Karpas-422 (cell line): Measurements from ENCODE around the gene DHRS4L2. TPM values are rescaled to one million over a fixed set of nuclear protein-coding genes. Genes with fewer than 3 reads are reported as not detected.
A peak's percentile ranks its signal among the peaks of the same experiment; 100 is the strongest.

Experiments used
- DNase-seq: peaks from one replicate; pipeline ENCODE4 v3.0.0-alpha.2; 2015
- H2AFZ ChIP-seq: fragments of 200-600 bp; sonication (generic); 2 replicates; pipeline ENCODE4 v1.6.1; 2014; ENCODE audit warnings: antibody characterized with exemption, low read length, mixed read lengths
- H3K27ac ChIP-seq: fragments of 200-600 bp; sonication (generic); 2 replicates; pipeline ENCODE4 v1.5.1; 2014; ENCODE audit warnings: mild to moderate bottlenecking, low read length, moderate library complexity
- H3K27me3 ChIP-seq: fragments of 200-600 bp; sonication (generic); 2 replicates; pipeline ENCODE4 v1.6.1; 2014; ENCODE audit warnings: low read length, mixed read lengths
- H3K36me3 ChIP-seq: fragments of 200-600 bp; sonication (generic); 2 replicates; pipeline ENCODE4 v1.6.1; 2014; ENCODE audit warnings: low read length, mixed read lengths; ENCODE audit not compliant: insufficient read depth
- H3K4me1 ChIP-seq: fragments of 200-600 bp; sonication (generic); 2 replicates; pipeline ENCODE4 v1.6.1; 2014; ENCODE audit warnings: mild to moderate bottlenecking, low read length, mixed read lengths
- H3K4me2 ChIP-seq: fragments of 200-600 bp; sonication (generic); 2 replicates; pipeline ENCODE4 v1.6.1; 2014; ENCODE audit warnings: low read length, low read depth, mild to moderate bottlenecking; ENCODE audit not compliant: poor library complexity, severe bottlenecking
- H3K4me3 ChIP-seq: fragments of 200-600 bp; sonication (generic); 2 replicates; pipeline ENCODE4 v1.5.1; 2014; ENCODE audit warnings: mild to moderate bottlenecking, antibody characterized with exemption, low read length, mixed read lengths
- H3K79me2 ChIP-seq: fragments of 200-600 bp; sonication (generic); 2 replicates; pipeline ENCODE4 v1.6.1; 2014; ENCODE audit warnings: mild to moderate bottlenecking, low read length, mixed read lengths
- H3K9ac ChIP-seq: fragments of 200-600 bp; sonication (generic); 2 replicates; pipeline ENCODE4 v1.6.0; 2014; ENCODE audit warnings: low read length
- H3K9me2 ChIP-seq: fragments of 200-600 bp; sonication (generic), shearing (Covaris generic); replicated peaks from 2 replicates; pipeline ENCODE4 v1.6.0; 2014; ENCODE audit warnings: mild to moderate bottlenecking, low read length, moderate library complexity; ENCODE audit not compliant: insufficient read depth
- H3K9me3 ChIP-seq: fragments of 300-700, 200-600 bp; sonication (generic); 2 replicates; pipeline ENCODE4 v1.6.1; 2014; ENCODE audit warnings: low read length, mixed read lengths
- H4K20me1 ChIP-seq: fragments of 200-600 bp; sonication (generic); 2 replicates; pipeline ENCODE4 v1.6.1; 2014; ENCODE audit warnings: mild to moderate bottlenecking, antibody characterized with exemption, low read length, low read depth; ENCODE audit not compliant: insufficient read depth
- total RNA-seq: library from RNA; depleted of rRNA; stranded (reverse); fragments of >200 nt; shearing (Covaris generic); gene quantifications from 2 replicates; pipeline ENCODE4 v1.2.3, GENCODE V29; 2014; ENCODE audit warnings: low replicate concordance

Gene DHRS4L2
- total RNA-seq, 1 experiment from 2014 or later: 66.1 TPM

GRCh38 chr14:24051176-24051788 is 62.6 kb downstream of the DHRS4L2 start:
- Histone ChIP-seq H4K20me1 (peaks cover 18% of the 10 kb centered on the region), H3K9me2 (no peaks in the 10 kb centered on the region), H3K9me3 (no peaks in the 10 kb centered on the region), H3K9ac (peak overlapping the region; percentile 96), H3K27me3 (no peaks in the 10 kb centered on the region), H3K4me2 (peak overlapping the region; percentile 93), H2AFZ (peak overlapping the region; percentile 89; the same call in 1 of the 2 replicates), H3K27ac (peak overlapping the region; percentile 90), H3K36me3 (peaks cover 10% of the 10 kb centered on the region; the same call in 1 of the 2 replicates), H3K4me3 (peak overlapping the region; percentile 79), H3K4me1 (peaks cover 46% of the 10 kb centered on the region), H3K79me2 (peaks cover 20% of the 10 kb centered on the region)
- peak; percentile 89 for DNase-seq

DNA sequence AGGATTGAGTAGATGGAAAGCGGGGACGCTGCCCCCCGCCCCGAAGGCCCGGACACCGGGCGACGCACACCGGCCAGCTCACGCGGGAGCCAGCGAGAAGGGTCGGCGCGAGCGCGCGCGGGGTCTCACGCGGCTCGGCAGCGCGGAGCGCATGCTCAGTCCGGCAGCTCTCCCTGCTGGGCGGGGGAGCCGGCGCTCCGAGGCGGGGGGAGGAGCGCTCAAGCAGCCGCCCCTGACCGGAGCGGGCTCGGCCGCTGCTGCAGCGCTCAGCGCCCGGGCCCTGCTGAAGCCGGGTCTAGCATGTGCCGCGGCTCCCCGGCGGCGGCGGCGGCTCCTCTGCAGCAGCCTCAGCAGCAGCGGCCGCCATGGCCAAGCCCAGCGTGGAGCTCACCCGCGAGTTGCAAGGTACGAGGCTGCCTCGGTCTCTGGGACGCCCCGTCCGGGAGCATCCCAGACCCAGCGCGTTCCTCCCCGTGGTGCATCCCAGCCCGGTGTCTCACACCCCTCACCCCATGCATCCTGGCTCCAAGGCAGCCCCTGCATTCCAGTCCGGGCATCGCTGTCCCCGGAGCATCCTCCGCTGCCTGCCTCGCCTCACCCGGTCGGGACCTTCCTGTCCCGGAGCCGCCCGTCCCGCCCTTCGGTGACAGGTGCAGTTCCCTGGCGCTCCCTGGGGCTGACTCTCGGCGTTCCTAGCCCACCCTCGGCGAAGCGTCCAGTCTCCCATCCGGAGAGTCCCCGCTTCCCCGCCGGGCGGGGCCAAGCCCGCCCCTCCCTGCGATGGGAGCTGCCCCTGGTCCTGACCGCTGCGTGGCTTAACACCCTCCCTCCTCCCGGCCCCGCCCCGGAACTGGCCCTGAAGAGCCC is 63.3 kb downstream of the DHRS4L2 start, which contains the start of gene CARMIL3:
Gene CARMIL3 (plus strand): TSS at position 221 of the 867 bp plus-strand sequence. CDS start 145 bp downstream, at position 366.
- H3K4me1 ChIP-seq: peaks cover 46% of the 10 kb centered on the region

DNA sequence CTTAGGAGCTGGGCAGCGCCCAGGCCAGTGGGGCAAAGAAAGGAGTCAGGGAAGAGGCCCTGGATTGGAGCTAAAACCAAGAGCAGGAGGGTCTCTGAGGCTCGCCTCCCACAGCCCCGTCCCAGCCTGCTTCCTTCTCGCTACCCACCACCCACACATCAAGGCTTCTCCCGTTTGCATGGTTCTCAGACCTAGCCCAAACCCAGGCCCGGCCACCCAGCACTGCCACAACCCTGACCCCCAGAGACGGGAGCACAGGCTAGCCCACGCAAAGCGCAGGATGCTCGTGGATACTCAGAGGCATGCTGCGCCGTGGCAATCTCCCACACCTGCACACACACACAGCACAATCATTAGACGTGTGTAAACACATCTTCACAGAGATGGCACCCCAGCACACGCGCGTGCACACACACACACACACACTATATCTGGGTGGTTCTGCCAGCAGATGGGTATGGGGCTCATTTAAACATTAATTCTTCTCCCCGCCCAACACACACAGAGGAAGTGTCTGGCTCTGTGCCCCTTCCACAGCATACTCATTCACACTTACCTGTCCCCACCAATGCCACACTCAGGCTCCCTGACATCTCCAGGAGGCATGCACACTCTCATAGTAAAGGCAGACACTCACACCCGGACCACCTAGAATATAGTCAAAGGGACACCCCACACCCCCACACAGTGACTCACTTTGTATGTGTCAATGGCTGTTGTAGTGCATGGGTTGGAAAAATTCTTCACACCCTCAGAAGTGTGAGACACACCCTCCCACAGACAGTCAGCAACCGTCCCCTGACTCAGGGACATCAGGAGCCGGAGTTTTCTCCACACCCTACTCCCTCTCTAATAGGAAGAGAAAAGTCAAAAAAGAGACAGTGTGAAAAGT is 64.2 kb downstream of the DHRS4L2 start:
- H3K9ac ChIP-seq: peak overlapping the region; percentile 96
- no peaks in the 10 kb centered on the region for H3K9me3 ChIP-seq
- H3K4me1 ChIP-seq: peaks cover 46% of the 10 kb centered on the region
- H3K9me2 ChIP-seq: no peaks in the 10 kb centered on the region
- H3K4me2 ChIP-seq: peak overlapping the region; percentile 93
- H3K27ac ChIP-seq: no peak overlapping the region
- 0 out of 2 replicates have a peak overlapping the region, but pooled peaks have one; percentile 51 for H2AFZ ChIP-seq
- H3K79me2 ChIP-seq: peaks cover 20% of the 10 kb centered on the region
- peak overlapping the region; percentile 79 for H3K4me3 ChIP-seq
- H3K27me3 ChIP-seq: no peaks in the 10 kb centered on the region
- peaks cover 10% of the 10 kb centered on the region; the same call in 1 of the 2 replicates for H3K36me3 ChIP-seq
- no peak for DNase-seq
- peaks cover 22% of the 10 kb centered on the region for H4K20me1 ChIP-seq

More for the DNA sequence above, 63.3 kb downstream of the DHRS4L2 start, which contains the start of gene CARMIL3:
- Histone ChIP-seq H3K9me2 (no peaks in the 10 kb centered on the region), H3K4me3 (peak within 1 kb of the TSS; percentile 79), H3K9me3 (no peaks in the 10 kb centered on the region), H3K36me3 (peaks cover 10% of the 10 kb centered on the region; the same call in 1 of the 2 replicates), H4K20me1 (peaks cover 18% of the 10 kb centered on the region), H2AFZ (peak within 1 kb of the TSS; percentile 89; the same call in 1 of the 2 replicates), H3K4me2 (peak within 1 kb of the TSS; percentile 93), H3K9ac (peak within 1 kb of the TSS; percentile 96), H3K27ac (peak within 1 kb of the TSS; percentile 90), H3K79me2 (peaks cover 20% of the 10 kb centered on the region), H3K27me3 (no peaks in the 10 kb centered on the region)
- DNase-seq: peak; percentile 94

- no peak overlapping the region for H3K27ac ChIP-seq
- H3K9ac ChIP-seq: no peak overlapping the region
- H3K4me1 ChIP-seq: peaks cover 40% of the 10 kb centered on the region
- no peak overlapping the region for H3K4me3 ChIP-seq
- H3K9me2 ChIP-seq: no peaks in the 10 kb centered on the region
- H3K4me2 ChIP-seq: peak overlapping the region; percentile 93
- no peaks in the 10 kb centered on the region for H3K9me3 ChIP-seq
- H3K79me2 ChIP-seq: peaks cover 20% of the 10 kb centered on the region
- H3K36me3 ChIP-seq: peaks cover 13% of the 10 kb centered on the region; the same call in 1 of the 2 replicates
- H4K20me1 ChIP-seq: peaks cover 22% of the 10 kb centered on the region
- H2AFZ ChIP-seq: no peak overlapping the region
- no peak for DNase-seq
- no peaks in the 10 kb centered on the region for H3K27me3 ChIP-seq
Observed at GRCh38 chr14:24053548-24054323, 65.0 kb downstream of the DHRS4L2 start.

- H3K4me3 ChIP-seq: no peak overlapping the region
- H2AFZ ChIP-seq: no peak overlapping the region
- H3K27me3 ChIP-seq: no peaks in the 10 kb centered on the region
- no peaks in the 10 kb centered on the region for H3K9me2 ChIP-seq
- no peak for DNase-seq
- H3K36me3 ChIP-seq: peaks cover 17% of the 10 kb centered on the region; the same call in 1 of the 2 replicates
- H3K79me2 ChIP-seq: peaks cover 20% of the 10 kb centered on the region
- H3K4me1 ChIP-seq: peaks cover 35% of the 10 kb centered on the region
- no peaks in the 10 kb centered on the region for H3K9me3 ChIP-seq
- no peak overlapping the region for H3K4me2 ChIP-seq
- H4K20me1 ChIP-seq: peaks cover 22% of the 10 kb centered on the region
- H3K9ac ChIP-seq: no peak overlapping the region
- no peak overlapping the region for H3K27ac ChIP-seq
Observed at GRCh38 chr14:24054324-24054641, 65.6 kb downstream of the DHRS4L2 start.

DNA sequence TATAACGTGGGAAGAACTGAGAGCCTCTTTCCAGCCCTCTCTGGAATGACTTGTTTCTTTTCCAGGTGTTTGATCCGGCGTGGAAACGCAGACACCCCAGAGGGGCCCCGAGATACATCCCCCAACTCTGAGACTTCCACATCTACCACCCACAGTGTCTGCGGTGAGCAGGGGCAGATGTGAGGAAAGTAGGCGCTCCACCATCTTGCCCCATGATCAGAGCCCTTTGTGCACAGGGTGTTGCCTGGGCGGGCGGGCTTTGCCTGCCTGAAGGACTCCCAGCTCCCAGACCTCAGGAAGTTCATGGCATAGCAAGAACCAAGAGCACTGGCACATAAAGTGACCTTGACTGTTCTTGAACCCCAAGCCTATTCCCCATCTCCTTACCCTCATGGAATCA is 65.9 kb downstream of the DHRS4L2 start:
- Histone ChIP-seq H2AFZ (no peak overlapping the region), H3K9me2 (no peaks in the 10 kb centered on the region), H3K4me1 (peaks cover 31% of the 10 kb centered on the region), H3K4me2 (no peak overlapping the region), H3K27me3 (no peaks in the 10 kb centered on the region), H3K4me3 (no peak overlapping the region), H3K9ac (no peak overlapping the region), H3K36me3 (peaks cover 20% of the 10 kb centered on the region; the same call in 1 of the 2 replicates), H3K79me2 (peaks cover 20% of the 10 kb centered on the region), H3K9me3 (no peaks in the 10 kb centered on the region), H3K27ac (no peak overlapping the region), H4K20me1 (peaks cover 22% of the 10 kb centered on the region)
- DNase-seq: no peak
